ENCODE data around the gene ANKLE1.

The ANKLE1 gene

DNA sequence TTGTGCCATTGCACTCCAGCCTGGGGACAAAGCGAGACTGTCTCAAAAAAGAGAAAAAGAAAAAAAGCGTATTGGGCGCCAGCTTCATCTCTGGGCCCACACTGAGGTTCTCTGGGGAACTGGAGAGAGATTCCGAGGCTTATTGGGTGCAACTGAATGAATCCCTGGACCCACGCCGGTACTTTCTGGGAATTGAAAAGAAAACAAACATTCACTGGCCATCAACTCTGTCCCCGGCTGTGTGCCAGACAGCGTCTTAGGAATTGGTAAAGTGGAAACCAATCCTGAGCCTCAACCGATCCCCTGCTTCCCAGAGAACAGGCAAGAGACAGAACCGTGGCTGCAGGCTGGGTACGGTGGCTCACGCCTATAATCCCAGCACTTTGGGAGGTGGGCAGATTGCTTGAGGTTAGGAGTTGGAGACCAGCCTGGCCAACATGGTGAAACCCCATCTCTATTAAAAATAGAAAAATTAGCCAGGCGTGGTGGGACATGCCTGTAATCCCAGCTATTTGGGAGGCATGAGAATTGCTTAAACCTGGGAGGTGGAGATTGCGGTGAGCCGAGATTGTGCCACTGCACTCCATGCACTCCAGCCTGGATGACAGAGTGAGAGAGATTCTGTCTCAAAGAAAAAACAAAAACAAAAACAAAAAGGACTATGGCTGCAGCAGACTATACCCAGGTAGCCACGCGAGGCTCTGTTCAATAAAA is 44.3 kb downstream of the ANKLE1 start:
- DNase-seq (ENCODE audit: low read depth, low spot score): no peak

- no peak for DNase-seq (ENCODE audit: low read depth, low spot score)
Measured at GRCh38 chr19:17326595-17326966, 44.9 kb downstream of the ANKLE1 start.

GRCh38 chr19:17327068-17327653 is 45.5 kb downstream of the ANKLE1 start:
- DNase-seq (ENCODE audit: low read depth, low spot score): no peak

DNA sequence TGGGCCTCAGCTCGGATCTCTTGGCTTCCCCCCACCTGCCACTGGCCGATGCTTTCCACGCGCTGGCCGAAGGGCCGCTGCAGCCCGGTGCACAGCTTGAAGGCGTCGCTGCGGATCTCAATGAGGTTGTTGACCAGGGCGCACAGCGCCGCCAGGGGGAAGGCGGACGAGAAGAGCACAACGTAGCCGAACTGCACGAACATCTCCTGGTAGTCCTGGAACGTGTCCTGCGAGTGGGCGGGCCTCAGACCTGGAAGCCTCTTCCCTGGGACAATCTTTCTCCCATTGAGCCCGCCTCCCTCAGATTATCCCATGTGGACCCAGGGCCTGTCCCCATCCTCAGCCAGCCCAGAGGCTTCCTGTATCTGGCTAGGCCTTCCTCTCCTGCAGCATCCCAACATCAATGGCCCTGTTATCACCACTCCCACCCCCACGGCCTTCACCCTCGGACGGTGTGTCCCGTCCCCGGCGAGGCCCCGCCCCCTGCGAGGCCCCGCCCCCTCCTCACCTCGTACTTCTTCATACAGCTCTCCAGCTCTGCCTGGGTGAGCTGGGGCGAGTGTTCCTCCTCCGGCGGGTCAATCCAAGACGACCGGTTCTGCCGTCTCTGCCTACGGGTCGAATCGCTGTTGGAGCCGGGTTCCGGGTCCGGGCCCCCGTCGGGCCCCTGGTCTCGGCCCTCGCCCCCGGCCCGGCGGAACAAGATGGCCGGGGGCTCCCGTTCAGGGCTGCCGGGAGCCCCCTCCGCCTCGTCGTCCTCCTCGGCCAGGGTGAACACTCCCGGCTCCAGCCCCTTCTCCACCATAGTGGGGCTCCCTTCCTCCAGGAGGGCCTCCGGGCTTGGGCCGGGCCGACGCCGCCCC is 46.2 kb downstream of the ANKLE1 start:
- DNase-seq (ENCODE audit: low read depth, low spot score): no peak

- DNase-seq (ENCODE audit: low read depth, low spot score): no peak
Measured at GRCh38 chr19:17328517-17329365, 47.0 kb downstream of the ANKLE1 start.

- DNase-seq (ENCODE audit: low read depth, low spot score): no peak
Measured at GRCh38 chr19:17329366-17330261, 47.9 kb downstream of the ANKLE1 start.

GRCh38 chr19:17330262-17331044 is 48.8 kb downstream of the ANKLE1 start:
- no peak for DNase-seq (ENCODE audit: low read depth, low spot score)

- DNase-seq (ENCODE audit: low read depth, low spot score): no peak
Measured at GRCh38 chr19:17331045-17331558, 49.4 kb downstream of the ANKLE1 start.

- no peak for DNase-seq (ENCODE audit: low read depth, low spot score)
Measured at GRCh38 chr19:17332360-17332676, 50.6 kb downstream of the ANKLE1 start.

GRCh38 chr19:17332677-17333581 is 51.2 kb downstream of the ANKLE1 start:
- DNase-seq (ENCODE audit: low read depth, low spot score): no peak

DNA sequence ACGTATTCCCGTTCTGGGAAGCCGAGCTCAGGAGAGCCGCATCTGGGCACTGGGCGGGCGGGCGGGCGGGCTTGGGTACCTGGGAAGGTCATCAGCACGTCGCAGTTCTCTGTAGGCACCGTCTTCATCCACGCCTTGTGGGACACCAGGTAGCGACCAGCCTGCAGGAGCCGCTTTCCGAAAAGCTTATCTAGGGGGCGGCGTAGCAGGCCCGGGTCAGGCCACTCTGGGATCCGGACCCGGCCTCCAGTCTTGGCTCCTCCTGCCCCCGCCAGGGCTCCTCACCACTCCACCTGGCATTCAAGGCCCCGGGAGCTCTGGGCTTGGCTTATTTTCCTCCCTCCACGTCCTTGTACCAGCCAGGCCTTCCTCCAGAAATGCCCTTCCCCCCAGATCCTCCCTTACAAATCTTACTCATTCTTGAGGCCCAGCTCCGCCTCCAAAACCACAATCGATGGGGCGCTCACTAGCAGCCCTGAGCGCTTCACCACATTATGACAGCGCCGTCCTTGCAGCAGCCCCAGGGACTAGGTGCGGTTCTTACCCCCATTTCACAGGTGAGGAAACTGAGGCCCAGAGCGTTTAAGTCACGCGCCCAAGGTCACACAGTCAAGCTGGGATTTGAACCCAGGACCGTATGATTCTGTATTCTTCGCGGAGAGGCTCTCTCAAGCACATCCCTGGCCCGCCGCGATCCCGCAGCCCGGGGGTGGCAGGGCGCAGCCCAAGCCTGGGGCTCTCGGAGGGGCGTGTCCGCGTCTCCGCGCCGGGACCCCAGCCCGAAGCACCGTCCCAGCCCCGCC is 52.1 kb downstream of the ANKLE1 start:
- DNase-seq (ENCODE audit: low read depth, low spot score): no peak

- peak; percentile 94 for DNase-seq (ENCODE audit: low read depth, low spot score)
Measured at GRCh38 chr19:17334414-17335409, 53.0 kb downstream of the ANKLE1 start, which contains the start of gene ANO8. Gene ANO8, minus strand, starts transcription at chr19:17334855. Its CDS starts 185 bp downstream, at chr19:17334670.

GRCh38 chr19:17335575-17335974 is 53.9 kb downstream of the ANKLE1 start:
- DNase-seq (ENCODE audit: low read depth, low spot score): no peak
